ENCODE results near the gene LMBR1.

- TF ChIP-seq YEATS4 (CRISPR knock-in tag; IDR thresholded peaks at IDR 0.05; ENCODE audit: borderline replicate concordance) (no peak), ARNTL (CRISPR knock-in tag; IDR thresholded peaks at IDR 0.05) (no peak)
These were observed 254.4 kb downstream of the LMBR1 start for GRCh38 chr7:156638443-156639077.

Measured in HepG2 (cell line).